IMR-90 (cell line): ENCODE measurements around the gene GGTLC2. TPM values are rescaled to one million over a fixed set of nuclear protein-coding genes. Genes with fewer than 3 reads are reported as not detected.

ENCODE experiments used
- ATAC-seq: fragments of 200-7000 bp; cut with Tn5 transposase; 2 replicates; pipeline ENCODE4 v1.9.1; 2020; ENCODE audit warnings: low read depth, mild to moderate bottlenecking, moderate library complexity
- BruUV-seq: library from RNA; stranded (reverse); fragments of 400-500 nt; replicated peaks from 2 replicates; lab custom pipeline; 2021; lab: Mats Ljungman, UMichigan
- CTCF ChIA-PET: fragments of 300-600 bp; formaldehyde crosslinking; extraction: SDS; loops from one replicate; lab custom pipeline; 2021; ENCODE audit warnings: antibody characterized with exemption; lab: Yijun Ruan, JAX
- POLR2A ChIA-PET: fragments of 300-600 bp; sonication (Branson Sonifier 250); formaldehyde crosslinking; loops from one replicate; lab custom pipeline; 2022; ENCODE audit warnings: antibody characterized with exemption; ENCODE audit not compliant: unreplicated experiment; lab: Charles Lee
- DNase-seq: peaks from one replicate; pipeline ENCODE4 v3.0.0; 2013
- H2AFZ ChIP-seq: replicated peaks from 2 replicates; pipeline ENCODE3; 2013; ENCODE audit warnings: low read length, mild to moderate bottlenecking; ENCODE audit not compliant: poor library complexity
- H2AK5ac ChIP-seq: 2 replicates; pipeline ENCODE4 v1.6.1; 2013; ENCODE audit warnings: low read depth, low read length, inconsistent platforms
- H2AK9ac ChIP-seq: replicated peaks from 2 replicates; pipeline ENCODE3; 2013; ENCODE audit warnings: mild to moderate bottlenecking, low read depth, low read length, moderate library complexity; ENCODE audit not compliant: poor library complexity
- H2BK120ac ChIP-seq: 2 replicates; pipeline ENCODE4 v1.6.1; 2013; ENCODE audit warnings: low read depth, low read length, inconsistent platforms
- H2BK15ac ChIP-seq: 3 replicates; pipeline ENCODE4 v1.6.1; 2013; ENCODE audit warnings: low read depth, low read length, inconsistent platforms
- H2BK20ac ChIP-seq: 2 replicates; pipeline ENCODE4 v1.6.1; 2013; ENCODE audit warnings: low read depth, mild to moderate bottlenecking, inconsistent platforms, low read length, moderate library complexity
- H2BK5ac ChIP-seq: 2 replicates; pipeline ENCODE4 v1.6.1; 2013; ENCODE audit warnings: mild to moderate bottlenecking, low read depth, low read length, inconsistent platforms; ENCODE audit not compliant: poor library complexity, severe bottlenecking
- H3K14ac ChIP-seq: replicated peaks from 2 replicates; pipeline ENCODE4 v1.6.1; 2013; ENCODE audit warnings: low read depth, low read length, inconsistent platforms
- H3K18ac ChIP-seq: 2 replicates; pipeline ENCODE4 v1.6.1; 2013; ENCODE audit warnings: low read depth, low read length, control low read depth
- H3K23ac ChIP-seq: 2 replicates; pipeline ENCODE4 v1.6.1; 2013; ENCODE audit warnings: low read depth, low read length, inconsistent platforms
- H3K27ac ChIP-seq: 2 replicates; pipeline ENCODE4 v1.5.1; 2013; ENCODE audit warnings: mild to moderate bottlenecking, control low read depth, low read length; ENCODE audit not compliant: insufficient read depth
- H3K27me3 ChIP-seq: 2 replicates; pipeline ENCODE4 v1.6.1; 2013; ENCODE audit warnings: low read length; ENCODE audit not compliant: control insufficient read depth, insufficient read depth
- H3K36me3 ChIP-seq: 2 replicates; pipeline ENCODE4 v1.6.1; 2013; ENCODE audit warnings: low read length, mixed read lengths; ENCODE audit not compliant: control insufficient read depth, insufficient read depth
- H3K4ac ChIP-seq: 2 replicates; pipeline ENCODE4 v1.6.1; 2013; ENCODE audit warnings: low read depth, low read length, inconsistent platforms
- H3K4me1 ChIP-seq: 2 replicates; pipeline ENCODE4 v1.6.1; 2013; ENCODE audit warnings: low read length, mixed read lengths; ENCODE audit not compliant: control insufficient read depth, insufficient read depth
- H3K4me2 ChIP-seq: 2 replicates; pipeline ENCODE4 v1.6.1; 2013; ENCODE audit warnings: low read depth, mild to moderate bottlenecking, control low read depth, low read length, moderate library complexity
- H3K4me3 ChIP-seq: 2 replicates; pipeline ENCODE4 v1.5.1; 2013; ENCODE audit warnings: low read depth, mild to moderate bottlenecking, control low read depth, low read length, moderate library complexity; ENCODE audit not compliant: insufficient read depth
- H3K56ac ChIP-seq: 2 replicates; pipeline ENCODE4 v1.6.1; 2013; ENCODE audit warnings: low read length, inconsistent platforms; ENCODE audit not compliant: insufficient read depth; ENCODE audit errors: extremely low read depth
- H3K79me1 ChIP-seq, 2 experiments: 2 replicates each; pipeline ENCODE4 v1.6.1; 2013; ENCODE audit warnings: low read length in 2 of 2, inconsistent platforms in 1 of 2, low read depth in 1 of 2
- H3K9ac ChIP-seq: 2 replicates; pipeline ENCODE4 v1.6.1; 2013; ENCODE audit warnings: low read depth, low read length, control low read depth
- H3K9me1 ChIP-seq: 2 replicates; pipeline ENCODE4 v1.6.1; 2013; ENCODE audit warnings: low read length, inconsistent platforms; ENCODE audit not compliant: insufficient read depth
- H3K9me3 ChIP-seq: 2 replicates; pipeline ENCODE4 v1.6.1; 2013; ENCODE audit warnings: low read length; ENCODE audit not compliant: control insufficient read depth, insufficient read depth
- H4K20me1 ChIP-seq: 2 replicates; pipeline ENCODE4 v1.6.1; 2013; ENCODE audit warnings: low read length, inconsistent platforms; ENCODE audit not compliant: insufficient read depth
- H4K5ac ChIP-seq: 2 replicates; pipeline ENCODE4 v1.6.1; 2013; ENCODE audit warnings: mild to moderate bottlenecking, low read depth, low read length, control low read depth
- H4K8ac ChIP-seq, 2 experiments: 2 replicates each; pipeline ENCODE4 v1.6.1; 2013; ENCODE audit warnings: low read depth in 2 of 2, low read length in 2 of 2, control low read depth in 1 of 2, inconsistent platforms in 1 of 2
- H4K91ac ChIP-seq: 2 replicates; pipeline ENCODE4 v1.6.1; 2013; ENCODE audit warnings: low read depth, low read length, inconsistent platforms; ENCODE audit not compliant: insufficient read depth
- FOS ChIP-seq: fragments of 150-350 bp; IDR thresholded peaks from 2 replicates; pipeline ENCODE4 v1.6.1; 2016; ENCODE audit warnings: low read depth, low read length
- MAFK ChIP-seq: IDR thresholded peaks from 2 replicates; pipeline ENCODE4 v1.6.1; 2012; ENCODE audit warnings: low read depth, low read length, improper control_type of control experiment
- RCOR1 ChIP-seq: IDR thresholded peaks from 2 replicates; pipeline ENCODE4 v1.6.1; 2012; ENCODE audit warnings: mild to moderate bottlenecking, low read length, improper control_type of control experiment; ENCODE audit not compliant: insufficient replicate concordance
- WGBS, 2 experiments: methylation state at CpG; one replicate each; pipeline versions ENCODE4 v1.1.5 to v1.1.7; 2013; ENCODE audit warnings: missing lambda C conversion rate in 2 of 2; ENCODE audit not compliant: insufficient read length in 1 of 2; ENCODE audit errors: extremely low coverage in 2 of 2; 5-methylcytosine and 5-hydroxymethylcytosine counted together
- dilution Hi-C: fragments of 300-500 bp; cut with HindIII; formaldehyde crosslinking; loops from one replicate; pipeline ENCODE4 v1.14.3; 2018; ENCODE audit warnings: low sequenced_read_pairs; ENCODE audit not compliant: unreplicated experiment
- in situ Hi-C: fragments of 300-500 bp; cut with MboI; formaldehyde crosslinking; loops from 3 replicates; pipeline ENCODE4 v1.14.3; 2019; ENCODE audit warnings: low sequenced_read_pairs, inconsistent platforms, mixed read lengths
- intact Hi-C: fragments of 100-400 bp; cut with micrococcal nuclease; formaldehyde crosslinking; loops from 2 replicates; pipeline ENCODE4 v1.10.0; 2022
- polyA plus RNA-seq, 3 experiments: library from polyadenylated mRNA; depleted of rRNA; stranded (reverse); fragments of >200 nt; gene quantifications; 2 replicates each; pipeline ENCODE4 v1.2.3, GENCODE V29; 2012; ENCODE audit warnings: low replicate concordance in 1 of 3
- total RNA-seq: library from RNA; depleted of rRNA; stranded (reverse); fragments of >200 nt; gene quantifications from 2 replicates; pipeline ENCODE4 v1.2.3, GENCODE V29; 2012

Gene GGTLC2
- total and polyA plus RNA-seq, 2 of the 4 experiments (the other 2 are of a cell fraction), result 0.09 TPM; not detected in 1

DNA sequence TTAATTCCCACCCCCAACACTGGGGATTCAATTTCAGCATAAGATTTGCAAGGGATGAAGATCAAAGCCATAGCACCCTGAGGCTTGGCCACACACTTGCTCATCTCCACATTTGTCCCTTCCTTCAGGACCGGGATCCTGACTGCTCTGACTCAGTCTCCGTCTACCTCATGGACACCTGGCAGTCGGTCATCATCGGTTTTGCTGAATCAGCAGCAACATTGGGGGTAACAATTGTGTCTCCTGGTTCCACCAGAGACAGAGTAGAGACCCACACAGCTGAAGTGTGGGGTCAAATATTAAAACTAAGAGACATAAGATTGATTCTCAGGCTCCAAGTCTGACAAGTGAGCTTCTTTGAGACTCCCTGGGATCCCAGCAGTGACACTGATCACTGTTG lies 34.6 kb downstream of the GGTLC2 start:
- no peak overlapping the region for H2BK15ac ChIP-seq
- H3K36me3 ChIP-seq, result no peaks in the 10 kb centered on the region
- H3K23ac ChIP-seq, result no peak overlapping the region
- H4K8ac ChIP-seq, result no peak overlapping the region
- DNase-seq (no peak), ATAC-seq (no peak)
- no peak overlapping the region for H4K91ac ChIP-seq
- H3K4me1 ChIP-seq, result peaks cover 20% of the 10 kb centered on the region
- H2AFZ ChIP-seq, result no peak overlapping the region
- CTCF ChIA-PET, result interaction anchor here (1.4 kb wide), 1 partner anchor 13 kb away, joined by 4 read pairs; no protein-coding TSS in a partner anchor
- dilution Hi-C loops, result no loop called here
- H3K9me3 ChIP-seq, result no peaks in the 10 kb centered on the region
- H3K14ac ChIP-seq, result no peak overlapping the region
- no peak overlapping the region for H3K56ac ChIP-seq
- no peak overlapping the region for H3K4ac ChIP-seq
- H3K9me1 ChIP-seq, result peaks cover 26% of the 10 kb centered on the region
- H4K20me1 ChIP-seq, result no peaks in the 10 kb centered on the region
- no peak overlapping the region for H2AK5ac ChIP-seq
- POLR2A ChIA-PET, result no interaction called here
- no peak overlapping the region for H3K4me3 ChIP-seq
- no peak overlapping the region for H3K4me2 ChIP-seq
- H3K79me1 ChIP-seq, result no peaks in the 10 kb centered on the region
- no peak overlapping the region for H3K18ac ChIP-seq
- peaks cover 11% of the 10 kb centered on the region for H3K27me3 ChIP-seq
- BruUV-seq, result no TSS peak
- in situ Hi-C loops, result no loop called here
- intact Hi-C loops, result no loop called here
- WGBS, 2 experiments, result no CpG with 5 or more reads among the region's 4 CpGs
- H4K5ac ChIP-seq, result no peak overlapping the region
- H2BK120ac ChIP-seq, result no peak overlapping the region
- no peak overlapping the region for H3K27ac ChIP-seq
- H2BK20ac ChIP-seq, result no peak overlapping the region
- no peak overlapping the region for H2BK5ac ChIP-seq
- H2AK9ac ChIP-seq, result no peak overlapping the region
- TF ChIP-seq MAFK (peak; percentile 86), FOS (no peak), RCOR1 (no peak)
- H3K9ac ChIP-seq, result no peak overlapping the region
